ENCODE data around the gene NADK2. TPM values are rescaled to one million over a fixed set of nuclear protein-coding genes. Genes with fewer than 3 reads are reported as not detected.

NADK2 gene
- total RNA-seq, 1 donor from 2014 or later = 38.1 TPM

DNA sequence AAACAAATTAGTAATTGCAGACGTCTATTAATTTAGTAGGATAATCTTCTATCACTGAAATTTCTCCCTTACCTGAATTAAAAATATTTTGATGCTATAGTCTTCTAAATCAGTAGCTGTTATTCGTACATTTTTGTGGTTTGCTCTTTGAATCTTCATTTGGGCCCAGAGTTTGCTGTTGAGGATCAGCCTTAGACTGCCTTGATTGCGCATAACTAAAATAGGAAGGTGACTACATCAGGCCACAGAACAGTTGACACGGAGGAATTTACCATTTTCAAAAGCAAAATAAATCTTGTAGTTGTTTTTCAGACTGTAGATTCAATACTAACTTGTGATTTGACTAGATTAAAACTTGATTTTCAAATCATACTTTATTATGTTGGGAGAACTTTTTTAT, 11.8 kb upstream of the NADK2 start:
- TF ChIP-seq, protein P1, sequence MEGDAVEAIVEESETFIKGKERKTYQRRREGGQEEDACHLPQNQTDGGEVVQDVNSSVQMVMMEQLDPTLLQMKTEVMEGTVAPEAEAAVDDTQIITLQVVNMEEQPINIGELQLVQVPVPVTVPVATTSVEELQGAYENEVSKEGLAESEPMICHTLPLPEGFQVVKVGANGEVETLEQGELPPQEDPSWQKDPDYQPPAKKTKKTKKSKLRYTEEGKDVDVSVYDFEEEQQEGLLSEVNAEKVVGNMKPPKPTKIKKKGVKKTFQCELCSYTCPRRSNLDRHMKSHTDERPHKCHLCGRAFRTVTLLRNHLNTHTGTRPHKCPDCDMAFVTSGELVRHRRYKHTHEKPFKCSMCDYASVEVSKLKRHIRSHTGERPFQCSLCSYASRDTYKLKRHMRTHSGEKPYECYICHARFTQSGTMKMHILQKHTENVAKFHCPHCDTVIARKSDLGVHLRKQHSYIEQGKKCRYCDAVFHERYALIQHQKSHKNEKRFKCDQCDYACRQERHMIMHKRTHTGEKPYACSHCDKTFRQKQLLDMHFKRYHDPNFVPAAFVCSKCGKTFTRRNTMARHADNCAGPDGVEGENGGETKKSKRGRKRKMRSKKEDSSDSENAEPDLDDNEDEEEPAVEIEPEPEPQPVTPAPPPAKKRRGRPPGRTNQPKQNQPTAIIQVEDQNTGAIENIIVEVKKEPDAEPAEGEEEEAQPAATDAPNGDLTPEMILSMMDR (IDR thresholded peaks at IDR 0.05; ENCODE audit: unreplicated experiment) = no peak
- Mint-ChIP-seq H3K36me3 (ENCODE audit: insufficient read depth) (no peaks in the 10 kb centered on the region), H3K27me3 (no peaks in the 10 kb centered on the region)

DNA sequence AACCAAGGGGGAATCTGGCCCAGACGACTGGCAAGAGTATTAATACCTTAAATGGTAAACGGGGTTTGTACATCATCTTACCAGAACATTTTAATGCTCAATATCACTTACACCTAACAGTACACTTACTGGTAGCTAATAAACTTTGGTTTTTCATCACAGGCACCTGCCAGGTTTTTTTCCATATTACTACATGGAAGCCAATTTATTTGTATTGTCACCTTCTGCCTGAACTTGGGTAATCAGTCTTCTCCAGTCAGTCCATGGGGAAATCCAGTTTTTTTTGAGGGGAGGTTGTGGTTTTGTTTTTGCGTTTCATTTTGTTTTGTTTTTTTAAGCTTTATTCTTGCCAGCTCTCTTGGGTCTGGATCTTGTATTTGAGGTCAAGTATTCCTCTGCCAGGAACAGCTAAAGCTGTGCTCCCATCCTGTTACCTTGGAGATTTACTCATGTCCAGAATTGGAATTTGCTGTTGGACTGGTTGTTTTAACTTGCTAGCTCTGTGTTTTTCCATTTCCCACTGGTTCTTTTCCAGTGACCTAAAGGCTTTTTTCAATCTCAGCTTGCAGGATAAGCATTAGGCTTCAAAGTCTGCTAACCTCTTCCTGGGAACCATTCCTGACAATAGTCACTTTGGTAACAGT, 11.1 kb upstream of the NADK2 start:
- Mint-ChIP-seq H3K27me3 (no peaks in the 10 kb centered on the region), H3K36me3 (ENCODE audit: insufficient read depth) (no peaks in the 10 kb centered on the region), H3K9me3 (ENCODE audit: low read depth) (no peaks in the 10 kb centered on the region), H3K27ac (no peak overlapping the region), H3K4me3 (ENCODE audit: low read depth) (no peak overlapping the region), H3K4me1 (ENCODE audit: low read depth) (no peaks in the 10 kb centered on the region)
- TF ChIP-seq, protein P1 (IDR thresholded peaks at IDR 0.05; ENCODE audit: unreplicated experiment) = no peak
- DNase-seq (ENCODE audit: low spot score, unreplicated experiment) = no peak

More for the DNA sequence above, 11.8 kb upstream of the NADK2 start:
- no peaks in the 10 kb centered on the region for H3K9me3 Mint-ChIP-seq (ENCODE audit: low read depth)
- H3K4me1 Mint-ChIP-seq (ENCODE audit: low read depth) = no peaks in the 10 kb centered on the region
- no peak overlapping the region for H3K27ac Mint-ChIP-seq
- H3K4me3 Mint-ChIP-seq (ENCODE audit: low read depth) = no peak overlapping the region
- DNase-seq (ENCODE audit: low spot score, unreplicated experiment) = no peak

DNA sequence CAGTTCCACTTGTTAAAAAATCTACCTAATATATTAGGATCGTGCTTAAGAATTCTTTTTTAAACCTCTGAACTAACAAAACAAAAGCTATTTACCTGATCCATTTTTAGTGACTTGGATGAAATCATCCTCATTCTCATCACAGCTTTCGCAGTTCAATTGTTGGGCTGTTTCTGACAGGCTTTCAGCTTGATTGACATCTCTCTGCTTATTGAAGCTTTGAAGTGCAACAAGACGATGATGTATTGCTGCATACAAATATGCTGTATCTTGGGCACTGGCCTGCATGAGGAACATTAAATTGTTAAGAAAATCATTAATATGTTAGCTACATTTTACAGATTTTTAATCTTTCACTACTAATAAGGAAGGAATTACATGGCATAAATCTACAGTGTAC, 9.5 kb upstream of the NADK2 start:
- H3K9me3 Mint-ChIP-seq (ENCODE audit: low read depth) = no peaks in the 10 kb centered on the region

DNA sequence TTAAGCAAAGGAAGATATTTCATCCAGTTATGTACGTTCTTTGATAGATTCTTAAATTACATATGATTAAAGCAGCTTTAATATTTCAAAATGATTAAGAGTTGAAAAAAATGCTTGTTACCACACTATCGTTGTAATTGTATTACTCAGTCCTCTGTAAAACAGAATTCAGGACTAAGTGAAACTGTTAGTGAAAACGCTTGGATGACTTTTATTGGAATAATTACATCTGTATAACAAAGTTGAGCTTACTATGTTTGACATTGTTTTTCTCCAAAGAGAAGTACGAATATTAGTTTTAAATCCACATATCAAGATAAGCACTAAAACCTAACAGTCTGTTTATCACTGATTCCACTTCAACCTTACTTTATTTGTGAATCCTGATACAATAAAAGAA, 8.7 kb upstream of the NADK2 start:
- Mint-ChIP-seq H3K36me3 (ENCODE audit: insufficient read depth) (no peaks in the 10 kb centered on the region), H3K9me3 (ENCODE audit: low read depth) (no peaks in the 10 kb centered on the region), H3K27ac (no peak overlapping the region), H3K4me3 (ENCODE audit: low read depth) (no peak overlapping the region), H3K4me1 (ENCODE audit: low read depth) (no peaks in the 10 kb centered on the region), H3K27me3 (no peaks in the 10 kb centered on the region)
- TF ChIP-seq, protein P1 (IDR thresholded peaks at IDR 0.05; ENCODE audit: unreplicated experiment) = no peak
- DNase-seq (ENCODE audit: low spot score, unreplicated experiment) = no peak

More for the DNA sequence above, 9.5 kb upstream of the NADK2 start:
- H3K27ac Mint-ChIP-seq = no peak overlapping the region
- no peaks in the 10 kb centered on the region for H3K27me3 Mint-ChIP-seq
- no peak overlapping the region for H3K4me3 Mint-ChIP-seq (ENCODE audit: low read depth)
- no peak for DNase-seq (ENCODE audit: low spot score, unreplicated experiment)
- H3K4me1 Mint-ChIP-seq (ENCODE audit: low read depth) = no peaks in the 10 kb centered on the region
- TF ChIP-seq, protein P1 (IDR thresholded peaks at IDR 0.05; ENCODE audit: unreplicated experiment) = no peak
- H3K36me3 Mint-ChIP-seq (ENCODE audit: insufficient read depth) = no peaks in the 10 kb centered on the region

DNA sequence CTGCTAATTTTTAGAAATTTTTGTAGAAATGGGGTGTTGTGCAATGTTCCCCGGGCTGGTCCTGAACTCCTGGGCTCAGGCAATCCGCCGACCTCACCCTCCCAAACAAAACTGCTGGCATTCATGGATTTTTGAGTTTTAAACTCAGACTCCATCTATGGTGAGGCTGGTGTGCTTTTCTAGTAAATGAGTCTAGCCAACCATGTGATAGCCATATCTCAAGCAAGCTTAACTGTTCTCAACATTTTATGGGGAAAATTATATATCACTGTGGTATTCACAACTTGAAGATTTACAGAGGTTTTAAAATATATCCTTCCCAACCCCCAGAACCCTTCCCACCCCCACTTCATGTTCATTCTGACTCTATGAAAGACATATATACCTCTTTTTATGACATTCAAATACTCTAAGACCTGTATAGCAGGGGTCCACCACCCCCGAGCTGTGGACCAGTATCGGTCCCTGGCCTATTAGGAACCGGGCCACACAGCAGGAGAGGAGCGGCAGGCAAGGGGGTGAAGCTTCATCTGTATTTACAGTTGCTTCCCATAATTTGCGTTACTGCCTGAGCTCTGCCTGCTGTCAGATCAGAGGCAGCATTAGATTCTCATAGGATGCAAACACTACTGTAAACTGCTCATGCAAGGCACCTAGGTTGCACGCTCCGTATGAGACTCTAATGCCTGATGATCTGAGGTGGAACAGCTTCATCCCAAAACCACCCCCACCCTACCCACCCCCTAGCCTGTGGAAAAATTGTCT, 4.5 kb upstream of the NADK2 start:
- TF ChIP-seq, protein P1 (IDR thresholded peaks at IDR 0.05; ENCODE audit: unreplicated experiment) = no peak
- Mint-ChIP-seq H3K27me3 (no peaks in the 10 kb centered on the region), H3K4me3 (ENCODE audit: low read depth) (no peak overlapping the region)

More for the DNA sequence above, 4.5 kb upstream of the NADK2 start:
- no peak for DNase-seq (ENCODE audit: low spot score, unreplicated experiment)
- Mint-ChIP-seq H3K9me3 (ENCODE audit: low read depth) (no peaks in the 10 kb centered on the region), H3K27ac (no peak overlapping the region), H3K36me3 (ENCODE audit: insufficient read depth) (no peaks in the 10 kb centered on the region), H3K4me1 (ENCODE audit: low read depth) (peaks cover 7% of the 10 kb centered on the region)
